GM20000 (cell line): ENCODE measurements around the gene PLCB4.

Experiments
- DNase-seq: peaks from one replicate; pipeline ENCODE4 v3.0.0; 2012; ENCODE audit warnings: low spot score
- TF ChIP-seq, protein P1 (sequence below): IDR thresholded peaks from 2 replicates; pipeline ENCODE4 v1.5.1; 2012; ENCODE audit warnings: mild to moderate bottlenecking, control low read depth; ENCODE audit errors: extremely low read depth, missing control alignments

Gene PLCB4

DNA sequence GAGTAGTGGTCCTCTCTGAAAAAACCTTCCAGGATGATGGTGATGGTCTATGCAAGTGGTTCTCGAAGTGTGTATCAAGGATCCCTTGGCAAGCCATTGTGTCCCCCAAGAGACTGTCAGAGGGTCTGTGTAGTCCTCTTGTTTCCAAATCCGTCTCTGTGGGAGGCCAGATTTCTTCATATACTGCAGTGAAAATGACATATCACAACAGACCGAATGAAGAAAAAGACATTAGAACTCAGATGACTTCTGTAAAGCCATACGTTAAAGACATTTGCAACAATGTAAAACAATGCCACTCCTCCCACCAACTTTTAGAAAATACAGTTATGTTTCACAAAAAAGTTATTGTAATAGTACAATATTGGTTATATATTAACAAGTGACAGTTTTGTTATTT lies 418.3 kb downstream of the PLCB4 start:
- TF ChIP-seq, protein P1, sequence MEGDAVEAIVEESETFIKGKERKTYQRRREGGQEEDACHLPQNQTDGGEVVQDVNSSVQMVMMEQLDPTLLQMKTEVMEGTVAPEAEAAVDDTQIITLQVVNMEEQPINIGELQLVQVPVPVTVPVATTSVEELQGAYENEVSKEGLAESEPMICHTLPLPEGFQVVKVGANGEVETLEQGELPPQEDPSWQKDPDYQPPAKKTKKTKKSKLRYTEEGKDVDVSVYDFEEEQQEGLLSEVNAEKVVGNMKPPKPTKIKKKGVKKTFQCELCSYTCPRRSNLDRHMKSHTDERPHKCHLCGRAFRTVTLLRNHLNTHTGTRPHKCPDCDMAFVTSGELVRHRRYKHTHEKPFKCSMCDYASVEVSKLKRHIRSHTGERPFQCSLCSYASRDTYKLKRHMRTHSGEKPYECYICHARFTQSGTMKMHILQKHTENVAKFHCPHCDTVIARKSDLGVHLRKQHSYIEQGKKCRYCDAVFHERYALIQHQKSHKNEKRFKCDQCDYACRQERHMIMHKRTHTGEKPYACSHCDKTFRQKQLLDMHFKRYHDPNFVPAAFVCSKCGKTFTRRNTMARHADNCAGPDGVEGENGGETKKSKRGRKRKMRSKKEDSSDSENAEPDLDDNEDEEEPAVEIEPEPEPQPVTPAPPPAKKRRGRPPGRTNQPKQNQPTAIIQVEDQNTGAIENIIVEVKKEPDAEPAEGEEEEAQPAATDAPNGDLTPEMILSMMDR = no peak

DNA sequence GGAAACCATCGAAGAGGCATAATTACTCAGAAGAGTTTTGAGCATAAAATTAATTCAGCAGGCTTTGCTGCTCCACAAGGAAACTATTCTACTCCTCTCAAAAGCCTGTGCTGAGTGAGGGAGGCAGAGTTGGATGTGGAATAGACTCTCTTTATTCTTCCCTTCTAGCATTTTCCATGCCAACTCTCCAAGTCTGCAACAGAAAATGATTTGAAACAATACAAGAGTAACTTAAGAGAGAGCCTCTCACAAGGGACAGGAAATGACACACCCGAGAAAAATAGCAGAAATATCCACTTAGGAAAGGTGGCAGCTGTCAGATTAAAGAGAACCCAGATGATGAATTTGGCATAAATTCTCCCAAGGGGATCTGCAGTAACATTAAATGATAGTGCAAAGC lies 419.2 kb downstream of the PLCB4 start:
- TF ChIP-seq, protein P1 = no peak
- no peak for DNase-seq

More for the DNA sequence above, 418.3 kb downstream of the PLCB4 start:
- no peak for DNase-seq

GRCh38 chr20:9490161-9490560 lies 421.3 kb downstream of the PLCB4 start:
- TF ChIP-seq, protein P1 = no peak
- DNase-seq = no peak

DNA sequence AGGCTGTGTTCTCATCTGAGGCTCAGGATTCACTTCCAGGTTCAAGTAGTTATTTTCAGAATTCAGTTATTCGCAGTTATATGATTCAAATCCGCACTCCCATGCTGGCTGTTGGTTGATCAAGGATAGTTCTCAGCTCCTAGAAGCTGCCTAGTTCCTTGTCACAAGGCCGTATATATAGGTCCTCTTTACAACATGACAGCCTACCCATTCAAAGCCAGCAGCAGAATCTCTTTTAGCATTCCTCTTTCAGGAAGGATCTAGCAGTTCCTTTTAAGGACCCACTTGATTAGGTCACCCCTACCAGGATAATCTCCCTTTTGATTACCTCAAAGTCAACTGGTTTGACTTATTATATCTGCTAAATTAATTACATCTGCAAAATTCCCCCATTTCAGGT lies 421.7 kb downstream of the PLCB4 start:
- no peak for DNase-seq
- TF ChIP-seq, protein P1 = no peak

DNA sequence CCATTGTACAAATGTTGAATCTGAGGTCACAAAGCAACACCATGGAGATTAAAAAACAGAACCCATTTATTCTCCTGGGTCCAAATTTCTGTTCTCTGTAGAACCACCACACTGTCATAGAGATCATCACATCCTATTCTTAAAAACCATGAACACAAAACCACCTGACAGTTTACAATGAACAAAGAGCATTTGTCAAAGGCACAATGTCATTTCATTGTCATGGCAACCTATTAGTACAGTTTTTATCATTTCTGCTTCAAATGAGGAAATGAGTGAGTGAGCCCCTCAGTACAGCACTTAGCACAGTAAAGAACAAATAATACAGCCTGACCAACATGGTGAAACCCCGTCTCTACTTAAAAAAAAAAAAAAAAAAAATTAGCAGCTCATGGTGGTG lies 422.4 kb downstream of the PLCB4 start:
- no peak for DNase-seq
- TF ChIP-seq, protein P1 = no peak

- DNase-seq = no peak
- TF ChIP-seq, protein P1 = no peak
These were observed 423.2 kb downstream of the PLCB4 start for GRCh38 chr20:9492067-9492466.

- TF ChIP-seq, protein P1 = no peak
These were observed 424.9 kb downstream of the PLCB4 start for GRCh38 chr20:9493803-9494202.

DNA sequence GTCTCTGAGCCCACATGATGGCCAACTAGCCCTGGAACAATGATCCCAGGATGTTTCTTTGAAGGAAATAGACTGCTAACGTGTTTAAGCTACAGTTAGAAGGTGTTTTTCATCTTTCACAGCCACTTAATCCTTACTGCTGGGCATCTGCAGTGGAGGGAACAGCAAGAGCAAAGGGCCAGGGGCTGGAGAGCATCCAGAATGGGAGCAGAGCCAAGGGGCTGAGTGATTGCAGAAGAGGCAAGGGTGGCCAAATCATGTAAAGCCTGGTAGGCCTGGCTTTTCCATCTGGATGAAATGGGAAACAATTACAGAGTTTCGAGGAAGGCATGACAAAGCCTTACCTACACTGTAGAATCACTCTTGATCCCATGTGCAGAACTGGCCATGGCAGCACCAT lies 426.8 kb downstream of the PLCB4 start:
- no peak for DNase-seq
- TF ChIP-seq, protein P1 = no peak

More at GRCh38 chr20:9493803-9494202, 424.9 kb downstream of the PLCB4 start:
- DNase-seq = no peak
